Tibial nerve (tissue), 4 donors: ENCODE measurements around the gene CLIP1.
"Not testable (repeated sequence)": the region's sequence is repeated elsewhere in the genome, so short reads cannot be mapped to it uniquely, and the experiment has no call there.

ENCODE experiments used
- CTCF ChIP-seq, 5 experiments: fragments of 200-600 bp in 3 of 5; fragments of 450-650 bp in 2 of 5; sonication (generic) in 3 of 5; IDR thresholded peaks; one replicate each; pipeline ENCODE4 v1.5.1; 2016 to 2019; ENCODE audit warnings: antibody characterized with exemption in 5 of 5, mild to moderate bottlenecking in 3 of 5, moderate library complexity in 2 of 5
- EP300 ChIP-seq, 2 donors: sonication (generic); formaldehyde crosslinking; IDR thresholded peaks; one replicate each; pipeline ENCODE4 v1.6.1; 2017; ENCODE audit warnings: antibody characterized with exemption in 2 of 2, mild to moderate bottlenecking in 1 of 2
- POLR2A ChIP-seq, 2 donors: fragments of 450-650 bp; IDR thresholded peaks; one replicate each; pipeline ENCODE4 v1.6.1; 2017; ENCODE audit warnings: antibody characterized with exemption in 2 of 2, mild to moderate bottlenecking in 2 of 2, moderate library complexity in 2 of 2

DNA sequence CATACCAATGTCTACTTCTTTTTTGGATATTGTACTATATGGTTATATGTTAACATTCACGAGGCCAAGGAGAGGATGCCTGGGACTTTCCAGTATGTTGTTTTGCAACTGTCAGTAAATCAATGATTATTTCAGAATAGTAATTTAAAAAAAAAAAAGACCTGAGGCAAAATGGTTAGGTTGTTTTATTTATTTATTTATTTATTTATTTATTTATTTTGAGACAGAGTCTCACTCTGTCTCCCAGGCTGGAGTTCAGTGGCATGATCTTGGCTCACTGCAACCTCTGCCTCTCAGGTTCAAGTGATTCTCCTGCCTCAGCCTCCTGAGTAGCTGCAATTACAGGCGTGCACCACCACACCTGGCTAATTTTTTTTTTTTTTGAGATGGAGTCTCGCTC lies 25.4 kb upstream of the CLIP1 start:
- TF ChIP-seq CTCF, EP300, POLR2A (IDR thresholded peaks at IDR 0.05): not testable (repeated sequence)
